HG03108 (cell line): ENCODE results near the gene CBFA2T3.
"Not testable (repeated sequence)": the region's sequence is repeated elsewhere in the genome, so short reads cannot be mapped to it uniquely, and the experiment has no call there.

Source experiments
- ATAC-seq: cut with Tn5 transposase; IDR thresholded peaks from one replicate; pipeline ENCODE4 v1.9.1; 2021; ENCODE audit warnings: moderate library complexity; ENCODE audit not compliant: unreplicated experiment

CBFA2T3 gene

DNA sequence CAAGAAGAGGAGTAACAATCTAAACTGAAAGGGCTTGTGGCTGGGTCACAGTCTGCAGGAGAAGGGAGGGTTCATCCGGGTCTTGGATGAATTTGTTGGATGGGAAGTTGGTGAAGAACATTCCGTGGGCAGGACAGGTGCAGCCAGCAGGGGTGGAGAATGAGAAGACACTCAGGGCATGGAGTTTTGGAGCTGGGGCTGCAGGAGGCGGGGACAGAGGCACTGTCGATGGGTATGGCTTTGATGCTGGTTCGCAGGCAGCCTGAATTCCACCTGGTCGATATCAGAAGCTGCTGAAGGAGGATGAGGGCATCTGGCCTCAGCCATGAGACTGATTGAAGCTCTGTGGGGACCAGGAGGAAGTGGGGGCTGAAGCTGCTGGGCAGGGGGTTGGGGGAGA lies 36.1 kb upstream of the CBFA2T3 start:
- ATAC-seq, result no peak

GRCh38 chr16:89012622-89012995 lies 35.6 kb upstream of the CBFA2T3 start:
- ATAC-seq, result no peak

- no peak for ATAC-seq
Observed at GRCh38 chr16:89011909-89012621, 35.1 kb upstream of the CBFA2T3 start.

DNA sequence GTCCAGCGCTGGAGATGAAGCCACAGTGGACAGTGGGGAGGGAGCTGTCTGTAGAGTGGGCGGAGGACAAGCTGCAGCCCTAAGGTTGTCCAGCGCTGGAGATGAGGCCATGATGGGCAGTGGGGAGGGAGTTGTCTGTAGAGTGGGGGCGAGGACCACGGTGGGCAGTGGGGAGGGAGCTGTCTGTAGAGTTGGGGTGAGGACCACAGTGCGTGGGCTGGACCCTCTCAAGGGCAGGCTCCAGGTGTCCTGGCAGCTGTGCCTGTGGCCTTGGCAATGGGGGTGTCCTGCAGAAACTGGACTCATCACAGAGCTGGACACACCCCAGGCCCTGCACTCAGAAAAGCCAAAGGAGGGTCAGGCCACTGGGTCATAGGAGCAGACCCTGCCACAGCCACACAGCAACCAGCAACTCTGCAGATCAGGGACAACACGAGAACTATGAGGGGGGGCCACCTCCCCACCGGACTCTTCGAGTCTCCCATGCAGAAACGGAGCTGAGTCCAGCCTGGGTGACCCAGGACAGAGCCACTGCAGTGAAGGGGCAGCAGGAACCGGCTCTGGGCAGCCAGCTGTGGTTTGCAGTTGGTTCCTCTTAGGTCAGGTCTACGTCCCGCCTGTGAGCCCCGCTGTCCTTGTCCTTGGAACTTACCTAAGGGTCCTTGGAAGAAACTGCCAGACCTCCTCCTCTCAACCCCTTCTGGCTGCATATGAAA lies 33.4 kb upstream of the CBFA2T3 start:
- no peak for ATAC-seq

DNA sequence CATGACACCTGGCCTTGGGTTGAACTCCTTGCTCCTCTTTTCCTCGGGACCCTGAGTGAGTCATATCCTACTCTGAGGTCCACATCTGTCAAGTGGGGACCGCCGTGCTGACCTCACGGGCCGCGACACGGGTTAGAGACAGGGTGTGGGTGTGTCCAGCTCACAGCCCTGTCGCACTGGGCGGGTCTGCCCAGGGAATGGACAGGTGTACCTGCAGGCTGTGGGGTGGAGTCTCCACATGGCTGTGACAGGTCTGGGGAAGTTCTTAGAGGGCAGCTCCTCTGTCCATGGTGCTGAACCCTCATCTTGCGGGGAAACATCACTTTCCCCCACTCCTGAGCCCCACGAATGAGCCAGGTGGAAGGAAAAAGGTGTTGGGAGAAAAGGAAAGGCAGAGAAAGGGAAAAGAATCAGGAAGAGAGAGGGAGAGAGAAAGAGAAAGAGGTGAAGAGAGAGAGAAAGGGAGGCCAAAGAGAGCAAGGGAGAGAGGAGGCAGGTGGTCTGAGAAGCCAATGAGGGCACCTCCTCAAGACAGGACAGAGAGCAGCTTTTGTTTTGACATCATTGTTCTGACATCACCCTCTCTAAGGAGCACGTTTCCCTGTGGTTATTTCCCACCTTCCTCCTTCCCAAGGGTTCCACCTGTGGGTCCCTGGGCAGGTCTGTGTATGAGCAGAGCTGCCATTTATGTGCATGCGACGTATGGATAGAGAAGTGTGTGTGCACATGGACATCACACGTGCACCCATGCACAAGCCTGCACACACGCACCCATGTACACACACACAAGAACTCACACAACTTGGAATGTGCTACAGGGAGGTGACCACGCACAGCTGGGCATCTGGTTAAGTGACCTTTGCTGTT lies 32.6 kb upstream of the CBFA2T3 start:
- no peak for ATAC-seq

- not testable (repeated sequence) for ATAC-seq
Observed at GRCh38 chr16:89008796-89009195, 31.8 kb upstream of the CBFA2T3 start.

DNA sequence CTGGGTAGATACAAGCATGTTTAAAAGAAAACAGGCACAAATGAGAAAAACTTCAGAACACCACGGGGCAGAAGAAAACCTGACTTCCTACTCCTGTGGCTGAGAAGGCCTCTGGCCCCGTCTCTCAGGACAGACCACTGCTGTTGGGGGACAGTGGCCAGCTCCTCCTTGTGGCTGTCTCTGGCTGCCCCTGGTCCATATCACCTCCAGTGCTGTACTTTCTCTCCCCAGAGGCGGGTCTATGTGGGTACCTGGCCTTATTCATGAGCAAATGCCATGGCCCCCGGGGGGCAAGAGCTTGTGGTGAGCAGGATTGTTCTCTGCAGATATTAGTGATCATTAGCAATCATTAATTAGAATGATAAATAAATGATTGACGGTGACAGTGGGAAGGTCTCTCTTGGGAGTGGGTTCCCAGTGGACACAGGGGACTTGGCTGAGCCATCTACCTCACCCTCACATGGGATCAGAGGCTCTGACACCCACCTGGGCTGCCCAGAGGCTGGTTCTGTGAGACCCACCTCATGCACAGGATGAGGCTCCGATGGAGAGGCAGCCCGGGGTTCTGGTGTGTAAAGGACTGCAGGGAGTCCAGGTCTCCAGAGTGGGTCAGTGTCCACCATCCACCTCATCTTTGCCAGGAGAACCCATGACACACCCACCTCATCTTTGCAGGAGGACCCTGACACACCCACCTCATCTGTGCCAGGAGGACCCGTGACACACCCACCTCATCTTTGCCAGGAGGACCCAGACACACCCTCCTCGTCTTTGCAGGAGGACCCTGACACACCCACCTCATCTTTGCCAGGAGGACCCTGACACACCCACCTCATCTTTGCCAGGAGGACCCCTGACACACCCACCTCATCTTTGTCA lies 30.6 kb upstream of the CBFA2T3 start:
- ATAC-seq, result no peak

GRCh38 chr16:89006036-89006752 lies 29.2 kb upstream of the CBFA2T3 start:
- no peak for ATAC-seq

DNA sequence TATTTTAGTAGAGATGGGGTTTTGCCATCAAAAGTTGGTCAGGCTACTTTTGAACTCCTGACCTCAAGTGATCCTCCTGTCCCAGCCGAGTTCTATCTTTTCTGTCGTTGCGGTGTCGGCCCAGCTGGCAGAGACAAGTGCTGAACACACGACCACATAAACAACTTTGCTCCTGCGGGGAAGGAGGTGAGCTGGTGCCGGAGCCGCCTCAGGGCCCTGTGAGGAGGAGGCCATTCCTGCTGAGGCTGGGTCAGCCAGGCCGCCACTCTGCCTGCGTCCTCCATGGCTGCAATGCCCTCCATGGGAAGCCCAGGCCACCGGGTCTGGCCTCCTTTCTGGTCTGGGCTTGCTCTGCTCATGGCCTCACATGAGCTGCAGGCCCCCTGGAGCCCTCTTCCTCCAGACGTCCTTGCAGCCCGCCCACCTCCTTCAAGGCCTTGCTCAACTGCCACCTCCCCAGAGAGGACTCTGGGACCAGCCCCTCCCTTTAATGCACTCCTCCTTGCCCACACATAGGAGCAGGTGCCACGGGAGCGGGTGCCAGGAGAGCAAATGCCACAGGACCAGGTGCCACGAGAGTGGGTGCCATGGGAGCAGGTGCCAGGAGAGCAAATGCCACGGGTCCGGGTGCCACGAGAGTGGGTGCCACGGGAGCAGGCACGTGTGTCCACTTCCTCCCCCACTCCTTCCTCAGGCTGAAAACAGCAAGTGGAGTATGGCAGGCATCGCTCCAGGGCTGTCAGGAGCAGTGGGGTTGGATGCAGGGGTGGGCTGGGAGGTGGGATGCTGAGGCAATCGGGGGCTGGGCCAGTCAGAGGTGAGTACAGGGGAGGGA lies 28.4 kb upstream of the CBFA2T3 start:
- no peak for ATAC-seq

DNA sequence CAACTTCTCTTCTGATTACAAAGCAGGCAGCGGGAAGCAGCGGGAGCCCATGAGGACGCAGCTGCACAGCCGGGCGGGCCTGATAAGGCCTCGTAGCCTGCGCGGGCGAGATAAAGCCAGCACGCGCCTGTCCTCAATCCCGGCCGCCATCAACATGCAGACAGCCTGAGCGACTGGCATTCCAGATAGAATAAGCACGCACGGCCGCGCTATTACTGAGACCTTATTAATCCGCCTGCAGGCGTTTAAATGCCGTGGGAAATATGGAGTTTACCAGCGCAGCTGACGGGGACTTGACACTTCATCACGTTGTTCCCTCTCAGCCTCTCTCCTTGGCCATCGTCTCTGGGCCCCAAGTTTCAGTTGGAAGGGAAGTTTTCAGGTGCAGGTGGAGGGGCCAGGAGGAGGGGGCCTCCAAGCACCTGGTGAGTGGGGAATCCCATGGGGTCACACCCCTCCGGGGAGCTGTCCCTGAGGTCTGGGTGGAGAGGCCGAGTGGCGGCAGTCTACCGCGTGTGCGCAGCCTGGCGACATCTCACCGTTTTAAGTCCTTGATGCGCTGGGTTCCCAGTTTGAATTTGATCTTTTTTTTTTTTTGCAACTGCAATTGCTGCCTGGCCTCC lies 27.3 kb upstream of the CBFA2T3 start:
- no peak for ATAC-seq

- ATAC-seq, result no peak
Observed at GRCh38 chr16:89003831-89004208, 26.8 kb upstream of the CBFA2T3 start.

DNA sequence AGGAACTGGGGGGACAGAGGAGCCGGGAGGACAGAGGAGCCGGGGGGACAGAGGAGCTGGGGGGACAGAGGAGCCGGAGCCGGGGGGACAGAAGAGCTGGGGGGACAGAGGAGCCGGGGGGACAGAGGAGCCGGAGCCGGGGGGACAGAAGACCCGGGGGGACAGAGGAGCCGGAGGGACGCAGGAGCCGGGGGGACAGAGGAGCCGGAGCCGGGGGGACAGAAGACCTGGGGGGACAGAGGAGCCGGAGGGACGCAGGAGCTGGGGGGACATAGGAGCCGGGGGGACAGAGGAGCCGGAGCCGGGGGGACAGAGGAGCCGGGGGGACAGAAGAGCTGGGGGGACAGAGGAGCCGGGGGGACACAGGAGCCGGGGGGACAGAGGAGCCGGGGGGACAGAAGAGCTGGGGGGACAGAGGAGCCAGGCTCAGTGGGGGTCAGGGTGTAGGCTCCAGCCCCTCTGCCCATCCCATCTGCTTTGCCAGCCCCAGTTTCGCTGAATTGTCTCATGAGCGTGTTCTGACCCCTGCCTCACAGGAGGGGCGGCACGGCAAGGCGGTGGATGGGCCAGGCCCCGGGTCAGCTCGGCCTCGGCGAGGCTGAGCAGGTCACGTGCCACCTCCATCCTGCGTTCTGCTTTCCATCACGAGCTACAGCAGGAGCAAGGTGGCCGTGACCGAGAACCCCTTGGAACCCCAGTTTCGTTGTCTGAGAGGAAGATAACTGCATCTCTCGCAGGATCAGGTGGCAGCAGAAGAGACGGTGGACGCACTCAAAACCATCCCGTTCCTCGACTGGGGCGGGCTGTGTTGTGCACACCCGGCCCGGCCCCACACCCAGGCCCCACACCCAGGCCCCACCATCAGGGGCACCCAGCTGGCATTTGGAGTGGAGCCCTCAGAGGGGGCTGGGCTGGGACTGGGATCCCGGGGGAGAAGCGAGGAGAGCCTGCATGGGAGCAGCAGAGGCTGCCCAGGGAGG lies 26.1 kb upstream of the CBFA2T3 start:
- ATAC-seq, result no peak

GRCh38 chr16:89002081-89002480 lies 25.1 kb upstream of the CBFA2T3 start:
- not testable (repeated sequence) for ATAC-seq

DNA sequence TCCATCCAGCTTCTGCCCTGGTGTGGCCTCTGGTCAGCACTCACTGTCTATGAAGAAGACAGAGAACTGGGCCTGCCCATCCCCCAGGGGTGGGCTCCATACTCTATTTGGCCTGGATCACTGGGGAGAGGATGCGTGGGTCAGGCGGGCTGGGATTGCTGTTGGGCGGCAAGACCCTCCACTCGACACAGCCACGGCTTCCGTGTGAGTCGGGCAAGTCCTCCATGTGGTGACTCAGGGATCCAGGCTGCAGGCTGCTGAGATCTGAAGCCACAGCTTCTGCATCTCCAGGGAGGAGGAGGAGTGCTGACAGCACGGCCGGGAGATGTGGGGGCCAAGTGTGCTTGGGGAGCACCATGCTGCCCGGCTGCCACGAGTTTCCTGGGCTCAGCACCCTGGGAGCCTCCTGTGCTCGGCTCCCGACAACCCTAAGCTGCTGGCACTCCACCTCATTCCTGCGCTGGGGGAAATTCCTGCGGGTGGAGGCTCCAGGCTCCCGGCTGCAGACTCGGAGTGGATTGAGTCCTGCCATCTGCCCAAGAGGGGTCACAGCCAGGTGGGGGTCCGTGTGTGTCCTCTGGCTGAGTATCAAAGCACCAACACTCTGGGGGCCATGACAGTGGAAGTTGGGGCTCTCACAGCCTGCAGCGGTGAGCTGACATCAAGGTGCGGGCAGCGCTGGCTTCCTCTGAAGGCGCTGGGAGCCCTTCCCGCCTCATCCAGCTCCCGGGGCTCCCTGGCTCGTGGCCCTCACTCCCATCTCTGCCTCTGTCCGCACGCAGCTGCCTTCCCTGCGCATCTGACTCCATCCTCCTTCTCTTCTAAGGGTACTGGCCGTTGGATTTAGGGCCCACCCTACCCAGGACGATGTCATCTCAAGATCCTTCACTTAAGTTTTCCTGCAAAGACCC lies 24.4 kb upstream of the CBFA2T3 start:
- ATAC-seq, result no peak

DNA sequence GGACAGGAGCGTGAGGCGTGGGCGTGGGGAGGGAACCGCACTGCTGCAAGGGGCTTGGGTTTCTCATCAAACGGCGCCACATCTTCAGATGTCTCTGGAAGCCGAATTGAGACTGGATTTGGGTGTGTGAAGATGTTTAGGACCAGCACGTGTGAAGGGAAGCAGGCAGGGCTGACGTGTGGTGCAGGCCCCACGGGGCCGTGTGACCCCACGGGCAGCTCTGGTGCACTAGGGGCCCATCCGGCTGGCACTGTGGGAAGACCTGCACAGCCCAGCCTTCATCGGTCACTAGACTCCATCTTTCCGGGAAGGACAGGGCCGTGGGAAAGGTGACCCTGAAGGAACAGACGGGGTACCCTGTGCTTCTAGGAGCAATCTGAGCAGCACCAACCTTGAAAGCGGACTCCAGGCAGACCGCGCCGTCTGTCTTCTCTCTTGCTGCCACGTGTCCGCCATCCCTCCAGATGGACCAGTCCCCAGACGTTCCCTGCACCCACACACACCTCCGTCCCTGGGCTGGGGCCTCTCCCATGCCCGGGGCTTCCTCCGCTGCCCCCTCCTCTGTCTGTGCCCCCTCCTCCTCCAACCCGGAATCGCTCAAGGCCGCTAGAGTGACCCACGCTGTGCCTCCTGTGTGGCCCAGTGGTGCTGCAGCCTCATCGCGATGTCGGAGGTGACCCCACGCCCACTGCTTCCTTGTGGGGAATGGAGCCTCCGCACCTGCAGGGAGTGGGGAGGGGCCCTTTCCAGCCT lies 23.4 kb upstream of the CBFA2T3 start:
- no peak for ATAC-seq
